Hepatocyte (in vitro differentiated cells): Measurements from ENCODE around the gene SLC9A1.

Source experiments
- CTCF ChIP-seq: fragments of 200-600 bp; sonication (generic); IDR thresholded peaks from 2 replicates; pipeline ENCODE4 v1.5.1; 2016; ENCODE audit warnings: antibody characterized with exemption, mild to moderate bottlenecking; ENCODE audit not compliant: poor library complexity
- EZH2 ChIP-seq: fragments of 200-600 bp; sonication (generic); IDR thresholded peaks from 2 replicates; pipeline ENCODE4 v1.6.1; 2016; ENCODE audit warnings: antibody characterized with exemption, mild to moderate bottlenecking, borderline replicate concordance
- EZH2phosphoT487 ChIP-seq: fragments of 200-600 bp; sonication (generic); IDR thresholded peaks from one replicate; pipeline ENCODE4 v1.6.1; 2018; ENCODE audit warnings: antibody characterized with exemption, mild to moderate bottlenecking, low read depth, moderate library complexity; ENCODE audit not compliant: unreplicated experiment, severe bottlenecking

- TF ChIP-seq CTCF (no peak), EZH2phosphoT487 (no peak), EZH2 (no peak)
Observed at GRCh38 chr1:27116697-27117096, 38.2 kb downstream of the SLC9A1 start.
